SKM-1 treated with dmso at 0.1 percent for 144 hours (cell line): Measurements from ENCODE around the gene GMPR.

ENCODE experiments used
- DNase-seq: peaks from one replicate; lab custom pipeline; 2025; ENCODE audit not compliant: unreplicated experiment; lab: John Stamatoyannopoulos, UW

Gene GMPR

DNA sequence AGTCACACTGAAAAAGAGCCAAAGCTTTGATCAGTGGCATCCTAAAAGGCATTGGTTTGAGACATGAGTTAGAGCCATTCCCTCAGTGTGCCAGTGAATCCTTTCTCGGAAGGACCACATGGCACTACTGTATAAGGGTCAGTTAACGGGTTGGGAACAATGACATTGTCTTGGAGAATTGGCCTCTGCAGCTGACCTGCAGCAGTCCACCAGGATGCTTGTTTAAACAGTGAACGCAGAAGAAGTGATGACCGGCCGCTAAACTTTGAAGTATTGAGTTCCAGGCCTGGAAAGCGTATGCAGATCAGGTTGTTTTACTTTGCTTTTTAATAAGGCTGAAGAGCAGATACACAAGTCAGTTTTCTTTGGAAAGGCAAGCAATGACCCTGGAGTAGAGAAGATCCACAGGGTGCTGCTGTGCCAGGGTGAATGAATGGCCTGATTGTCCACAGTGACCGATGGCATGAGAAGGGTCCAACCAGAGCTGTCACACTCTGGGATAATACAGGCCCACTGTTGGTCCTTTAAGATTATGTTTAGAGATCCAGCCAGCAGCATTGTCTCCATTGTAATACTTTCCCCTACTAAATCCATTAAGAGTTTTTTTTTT, 57.8 kb downstream of the GMPR start:
- no peak for DNase-seq

DNA sequence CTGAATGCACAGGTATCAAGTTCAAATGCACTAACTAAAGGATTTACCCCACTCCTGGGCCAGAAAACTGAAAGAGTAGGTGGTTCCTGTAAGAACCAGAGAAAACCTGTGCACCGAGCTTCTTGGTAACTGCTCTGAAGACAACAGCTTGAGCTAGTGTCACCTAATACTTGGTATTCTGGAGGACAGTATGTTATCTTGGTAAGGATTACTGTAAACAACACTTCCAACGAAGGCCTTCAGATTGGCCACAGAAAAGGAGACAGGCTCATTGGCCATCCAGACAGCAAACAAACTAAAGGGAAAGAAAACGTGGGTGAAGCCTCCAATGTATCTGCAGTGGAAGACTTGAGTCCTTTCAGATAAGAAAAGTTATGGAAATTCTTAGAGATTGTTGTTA, 61.5 kb downstream of the GMPR start:
- no peak for DNase-seq

GRCh38 chr6:16301511-16301910, 63.1 kb downstream of the GMPR start:
- DNase-seq, result no peak

DNA sequence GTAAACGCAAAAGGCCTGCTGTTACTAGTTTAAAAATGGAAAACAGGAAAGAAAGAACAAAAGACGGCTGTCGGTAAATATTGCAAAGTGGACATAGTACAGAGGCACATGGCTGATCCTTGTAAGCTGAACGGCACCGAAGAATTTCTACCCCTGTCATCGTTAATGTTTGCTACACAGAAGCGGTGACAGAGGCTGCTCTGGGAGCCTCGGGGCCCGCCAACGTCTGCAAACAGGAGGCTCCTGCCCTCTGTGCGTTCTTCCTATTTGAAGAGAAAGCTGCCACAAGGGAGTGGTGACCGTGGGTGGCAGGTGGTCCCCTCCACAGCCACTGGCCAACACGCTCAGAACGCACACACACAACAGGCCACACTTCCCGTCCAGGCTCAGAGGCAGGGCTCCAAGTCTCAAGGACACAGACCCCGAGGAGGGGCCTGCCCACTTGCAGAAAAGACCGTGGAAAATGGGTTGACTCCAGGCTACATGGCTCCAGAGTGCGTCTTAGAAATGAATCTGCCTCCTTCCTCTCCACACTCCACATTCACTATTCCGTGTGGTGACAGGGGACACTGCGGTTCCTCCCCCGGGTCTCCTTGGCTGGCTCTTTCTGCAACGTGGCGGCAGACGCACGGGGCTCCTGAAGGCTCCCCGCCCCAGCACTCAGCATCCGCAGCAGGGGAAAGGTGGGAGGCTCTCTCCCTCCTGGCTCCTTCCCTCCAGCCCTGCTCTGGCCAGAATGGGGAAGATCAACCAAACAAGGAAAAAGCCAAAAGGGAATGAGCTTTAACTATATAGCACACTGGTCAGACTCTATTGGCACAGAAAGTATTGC, 64.5 kb downstream of the GMPR start:
- DNase-seq, result no peak

DNA sequence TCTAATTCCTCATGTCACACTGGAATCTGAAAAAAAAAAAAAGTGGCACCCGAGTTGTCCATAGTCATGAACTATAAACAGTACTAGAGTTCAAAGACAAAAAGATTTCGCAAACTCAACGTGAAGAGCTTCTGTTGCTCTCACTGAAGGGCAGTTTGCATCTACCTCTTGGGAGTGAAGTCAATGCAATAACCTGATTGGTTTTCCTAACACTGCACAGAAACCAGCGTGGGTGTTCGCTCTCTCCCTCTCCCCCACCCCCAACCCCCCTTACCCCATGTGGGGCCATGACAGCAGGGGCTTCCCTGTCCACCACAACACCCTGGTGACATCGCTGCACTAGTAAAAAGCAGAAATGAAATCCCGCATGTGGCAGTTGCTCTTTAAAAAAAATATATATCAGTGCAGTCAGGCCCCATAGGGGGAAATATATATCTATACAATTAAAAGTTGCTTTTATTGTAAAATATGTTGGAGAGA, 66.9 kb downstream of the GMPR start:
- peak; percentile 21 for DNase-seq

DNA sequence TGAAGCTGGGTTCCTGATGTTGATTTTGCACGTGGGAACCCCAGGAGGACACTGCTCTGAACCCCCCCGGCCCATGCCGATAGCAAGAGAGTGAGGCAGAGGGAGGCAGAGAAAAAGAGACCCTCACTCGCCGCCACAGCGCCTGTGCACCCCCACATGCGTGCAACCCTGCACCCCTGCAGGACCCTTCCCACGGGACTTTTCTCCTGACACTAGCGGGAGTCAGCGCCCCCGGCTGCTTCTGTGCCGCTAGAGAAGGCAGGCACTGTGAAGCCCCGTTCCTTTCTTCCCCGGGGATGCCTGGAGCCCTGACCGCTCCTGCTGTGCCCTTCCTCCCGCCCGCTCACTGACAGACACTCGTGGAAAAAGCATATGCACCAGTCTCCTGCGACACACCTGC, 67.4 kb downstream of the GMPR start:
- DNase-seq, result no peak

GRCh38 chr6:16306334-16306733, 67.9 kb downstream of the GMPR start:
- no peak for DNase-seq

GRCh38 chr6:16311763-16312162, 73.4 kb downstream of the GMPR start:
- no peak for DNase-seq

- no peak for DNase-seq
These were observed 75.3 kb downstream of the GMPR start for GRCh38 chr6:16313732-16314131.

DNA sequence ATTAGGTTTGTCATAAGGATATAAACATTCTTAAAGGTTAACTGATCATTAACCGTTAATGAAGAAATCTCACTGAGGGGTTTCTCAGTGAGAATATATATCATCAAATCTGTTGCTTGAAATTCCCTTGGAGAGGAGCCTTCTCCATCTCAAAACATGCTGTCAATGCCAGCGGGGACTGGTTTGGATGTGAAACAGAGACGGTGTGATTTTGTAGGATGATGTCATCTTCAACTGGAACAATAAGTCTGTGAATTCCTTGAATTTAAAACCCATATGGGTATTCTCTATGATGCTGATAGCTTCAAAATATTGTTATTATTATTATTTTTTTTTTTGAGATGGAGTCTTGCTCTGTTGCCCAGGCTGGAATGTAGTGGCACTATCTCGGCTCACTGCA, 75.9 kb downstream of the GMPR start:
- DNase-seq, result no peak

GRCh38 chr6:16316741-16317251, 78.4 kb downstream of the GMPR start:
- DNase-seq, result peak; percentile 33

DNA sequence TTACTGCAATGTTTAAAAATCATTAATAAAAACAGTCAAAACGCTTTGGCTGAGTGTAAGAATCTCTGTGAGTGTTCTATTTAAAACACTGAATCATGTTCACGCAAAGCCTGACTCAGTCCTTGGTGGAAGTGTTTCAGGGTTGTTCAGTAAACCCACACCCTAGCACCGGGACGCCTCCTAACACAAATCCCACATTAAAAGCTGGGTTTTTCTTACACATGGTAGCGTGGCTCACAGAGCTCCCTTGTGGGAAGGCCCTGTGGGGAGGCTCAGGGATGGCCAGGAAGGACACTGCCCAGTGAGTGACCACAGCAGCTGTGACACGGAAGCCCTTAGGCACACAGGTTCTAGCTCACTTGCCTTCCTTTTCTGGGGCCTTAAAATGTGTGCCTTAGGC, 80.2 kb downstream of the GMPR start:
- no peak for DNase-seq

- no peak for DNase-seq
These were observed 80.8 kb downstream of the GMPR start for GRCh38 chr6:16318953-16319720.

- peak; percentile 46 for DNase-seq
These were observed 81.6 kb downstream of the GMPR start for GRCh38 chr6:16319813-16320532.

- no peak for DNase-seq
These were observed 82.3 kb downstream of the GMPR start for GRCh38 chr6:16320533-16321340.

DNA sequence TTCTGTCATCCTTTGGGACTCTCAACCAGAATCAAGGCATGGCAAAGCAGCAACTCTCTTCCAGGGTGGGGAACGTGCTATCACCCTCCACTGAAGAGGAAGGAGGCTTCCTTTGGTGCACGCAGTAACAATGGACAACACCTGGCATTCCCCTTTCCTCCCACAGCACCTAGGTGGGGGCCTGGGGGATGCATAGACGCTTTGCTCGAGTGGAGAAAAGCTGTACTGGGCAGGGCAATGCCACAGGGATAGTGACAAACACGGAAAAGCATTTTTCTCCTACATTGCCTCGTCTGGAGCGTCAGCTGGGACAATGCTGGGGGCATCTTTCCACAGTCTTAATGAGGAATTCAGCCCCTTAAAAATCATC, 82.9 kb downstream of the GMPR start:
- DNase-seq, result no peak

- DNase-seq, result no peak
These were observed 83.4 kb downstream of the GMPR start for GRCh38 chr6:16321826-16322225.

DNA sequence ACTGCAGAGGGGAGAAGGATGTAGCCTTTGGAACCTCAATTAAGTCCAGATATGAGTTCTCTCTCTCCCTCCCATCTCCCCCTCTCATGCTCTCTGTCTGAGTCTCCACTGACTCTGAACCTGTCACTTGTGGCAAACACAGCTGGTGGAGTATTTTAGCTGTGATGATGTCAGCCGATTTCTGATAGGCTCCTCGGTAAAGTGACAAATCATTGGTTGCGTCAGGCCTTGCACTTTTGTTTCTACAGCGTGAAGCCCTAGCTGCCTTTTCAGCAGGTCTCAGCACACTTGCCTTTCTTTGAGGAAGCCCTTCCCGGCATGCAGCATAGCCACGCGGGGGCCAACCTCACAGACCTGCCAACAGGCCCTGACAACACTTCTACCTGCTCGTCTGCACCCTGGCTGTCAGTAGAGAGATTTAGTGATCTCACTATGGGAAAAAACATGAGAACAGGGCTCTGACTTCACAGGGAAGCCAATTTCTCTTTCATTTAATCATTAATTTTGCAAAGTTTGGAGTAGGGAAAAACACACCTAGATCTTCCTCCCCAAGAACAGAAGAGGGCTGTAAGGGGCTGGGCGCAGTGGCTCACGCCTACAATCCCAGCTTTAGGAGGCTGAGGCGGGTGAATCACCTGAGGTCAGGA, 84.4 kb downstream of the GMPR start:
- DNase-seq, result peak; percentile 56

GRCh38 chr6:16324184-16324583, 85.8 kb downstream of the GMPR start:
- DNase-seq, result no peak
